Immature natural killer cell (primary cell): ENCODE results near the gene LMNTD2. TPM values are rescaled to one million over a fixed set of nuclear protein-coding genes. Genes with fewer than 3 reads are reported as not detected.

Experiments used
- DNase-seq, 3 donors: peaks; one replicate each; pipeline ENCODE4 v3.0.0; 2022; ENCODE audit warnings: mixed read lengths in 1 of 3
- H3K27ac Mint-ChIP-seq, 6 donors: one replicate each; pipeline ENCODE4 v1.8.0; 2020; ENCODE audit warnings: mixed read lengths in 6 of 6, mild to moderate bottlenecking in 5 of 6, inconsistent platforms in 4 of 6, moderate library complexity in 3 of 6
- H3K27me3 Mint-ChIP-seq, 3 donors: one replicate each; pipeline ENCODE4 v1.8.0; 2020 to 2021; ENCODE audit warnings: low read depth in 3 of 3, mild to moderate bottlenecking in 3 of 3, mixed read lengths in 3 of 3, moderate library complexity in 3 of 3, inconsistent platforms in 1 of 3
- H3K36me3 Mint-ChIP-seq, 3 donors: one replicate each; pipeline ENCODE4 v1.8.0; 2020; ENCODE audit warnings: mixed read lengths in 3 of 3, inconsistent platforms in 2 of 3, mild to moderate bottlenecking in 2 of 3
- H3K4me1 Mint-ChIP-seq, 2 donors: one replicate each; pipeline ENCODE4 v1.8.0; 2020; ENCODE audit warnings: inconsistent platforms in 2 of 2, mild to moderate bottlenecking in 2 of 2, mixed read lengths in 2 of 2, moderate library complexity in 1 of 2
- H3K4me3 Mint-ChIP-seq, 5 donors: one replicate each; pipeline ENCODE4 v1.8.0; 2020; ENCODE audit warnings: mild to moderate bottlenecking in 5 of 5, mixed read lengths in 5 of 5, inconsistent platforms in 3 of 5, moderate library complexity in 3 of 5
- H3K9me3 Mint-ChIP-seq, 6 donors: one replicate each; pipeline ENCODE4 v1.8.0; 2020; ENCODE audit warnings: mild to moderate bottlenecking in 6 of 6, mixed read lengths in 6 of 6, inconsistent platforms in 4 of 6, moderate library complexity in 3 of 6
- polyA plus RNA-seq, 3 donors: library from polyadenylated mRNA; unstranded; fragments of 300-500 nt; fragmentation: Illumina TruSeq; gene quantifications; one replicate each; pipeline ENCODE4 v1.2.3, GENCODE V29; 2021

LMNTD2 gene
- polyA plus RNA-seq, 3 donors from 2014 or later = 0.54 to 0.95 (median 0.66) TPM

DNA sequence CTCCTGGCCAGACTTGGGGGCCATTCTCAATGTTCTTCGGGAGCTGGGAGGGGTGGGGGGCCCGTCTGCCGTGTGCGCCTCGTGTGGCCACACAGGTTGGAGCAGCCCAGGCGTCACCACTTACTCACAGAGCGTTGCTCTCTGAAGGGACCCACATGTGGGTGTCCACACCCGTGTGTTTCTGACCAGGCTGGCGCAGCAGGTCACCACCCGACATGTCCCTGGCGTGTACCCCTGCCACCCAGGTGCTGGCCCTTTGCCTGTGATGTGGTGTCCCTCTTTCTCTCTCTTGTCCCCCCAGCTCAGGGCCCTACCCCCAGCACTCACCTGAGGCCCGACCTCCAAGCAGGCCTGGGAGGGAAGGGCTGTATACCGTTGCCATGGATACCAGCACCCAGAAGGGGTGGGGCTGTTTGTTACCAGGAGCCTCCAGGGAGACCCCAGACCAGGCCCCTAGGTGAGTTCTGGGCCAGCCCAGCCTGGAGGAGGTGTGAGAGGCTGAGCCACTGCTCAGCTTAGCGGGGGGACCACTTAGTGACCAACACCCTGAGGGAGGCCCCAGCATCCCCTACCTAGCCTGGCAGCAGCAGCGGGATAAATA is 1.4 kb downstream of the LMNTD2 start:
- no peaks in the 10 kb centered on the region for H3K36me3 Mint-ChIP-seq
- no peak for DNase-seq
- H3K4me1 Mint-ChIP-seq = peaks cover 6 to 13% of the 10 kb centered on the region in 2 donors
- H3K27me3 Mint-ChIP-seq = peaks cover 0 to 11% (median 6%) of the 10 kb centered on the region in 3 donors
- no peak overlapping the region for H3K27ac Mint-ChIP-seq
- H3K4me3 Mint-ChIP-seq = no peak overlapping the region
- no peaks in the 10 kb centered on the region for H3K9me3 Mint-ChIP-seq

- Mint-ChIP-seq H3K4me3 (no peak overlapping the region), H3K27ac (no peak overlapping the region), H3K27me3 (peaks cover 0 to 11% (median 6%) of the 10 kb centered on the region in 3 donors), H3K36me3 (no peaks in the 10 kb centered on the region), H3K4me1 (peaks cover 6 to 13% of the 10 kb centered on the region in 2 donors), H3K9me3 (no peaks in the 10 kb centered on the region)
- no peak for DNase-seq
Measured at GRCh38 chr11:558503-558902, 2.0 kb downstream of the LMNTD2 start.

DNA sequence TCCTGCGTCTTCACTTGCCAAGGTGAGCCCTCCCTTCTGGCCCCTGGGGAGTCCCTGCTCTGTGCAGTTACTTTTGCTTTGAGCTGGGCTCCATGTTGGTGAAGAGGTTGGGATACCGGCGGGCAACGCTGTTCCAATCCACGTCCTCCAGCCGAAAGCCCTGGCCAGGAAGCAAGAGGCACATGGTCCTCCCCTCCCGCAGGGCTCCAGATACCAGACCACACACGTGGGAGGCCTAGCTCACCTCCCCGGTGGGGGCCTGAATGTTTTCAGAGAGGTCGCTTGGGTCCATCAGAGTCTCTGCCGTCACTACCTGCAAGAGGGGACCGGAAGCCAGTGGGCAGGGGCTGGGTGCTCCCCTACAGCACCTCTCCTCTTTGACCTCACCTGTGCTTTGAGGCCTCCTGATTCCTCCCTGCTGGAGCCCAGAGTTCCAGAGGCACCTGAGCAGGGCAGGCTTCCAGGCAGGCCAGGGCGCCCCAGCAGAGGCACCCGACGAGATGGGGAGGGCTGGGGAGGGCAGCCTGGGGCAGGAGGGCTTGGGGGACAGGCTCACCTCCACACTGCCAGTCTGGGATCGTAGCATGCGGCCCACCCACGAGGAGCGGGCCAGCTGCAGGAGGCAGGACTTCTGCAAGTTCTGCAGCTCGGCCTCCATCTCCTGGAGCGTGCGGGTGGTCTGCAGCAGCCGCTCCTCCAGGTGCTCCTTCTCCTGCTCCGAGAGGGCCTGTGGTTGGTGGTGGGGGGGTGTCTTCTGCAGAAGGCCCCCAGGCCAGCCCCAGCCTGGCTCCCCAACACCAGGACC is 3.0 kb downstream of the LMNTD2 start:
- H3K27me3 Mint-ChIP-seq = peaks cover 0 to 11% (median 6%) of the 10 kb centered on the region in 3 donors
- H3K27ac Mint-ChIP-seq = no peak overlapping the region
- DNase-seq = no peak
- no peaks in the 10 kb centered on the region for H3K36me3 Mint-ChIP-seq
- peak overlapping the region in 2 of 5 donors; percentile 25 to 40 for H3K4me3 Mint-ChIP-seq
- no peaks in the 10 kb centered on the region for H3K9me3 Mint-ChIP-seq
- peaks cover 6 to 13% of the 10 kb centered on the region in 2 donors for H3K4me1 Mint-ChIP-seq

DNA sequence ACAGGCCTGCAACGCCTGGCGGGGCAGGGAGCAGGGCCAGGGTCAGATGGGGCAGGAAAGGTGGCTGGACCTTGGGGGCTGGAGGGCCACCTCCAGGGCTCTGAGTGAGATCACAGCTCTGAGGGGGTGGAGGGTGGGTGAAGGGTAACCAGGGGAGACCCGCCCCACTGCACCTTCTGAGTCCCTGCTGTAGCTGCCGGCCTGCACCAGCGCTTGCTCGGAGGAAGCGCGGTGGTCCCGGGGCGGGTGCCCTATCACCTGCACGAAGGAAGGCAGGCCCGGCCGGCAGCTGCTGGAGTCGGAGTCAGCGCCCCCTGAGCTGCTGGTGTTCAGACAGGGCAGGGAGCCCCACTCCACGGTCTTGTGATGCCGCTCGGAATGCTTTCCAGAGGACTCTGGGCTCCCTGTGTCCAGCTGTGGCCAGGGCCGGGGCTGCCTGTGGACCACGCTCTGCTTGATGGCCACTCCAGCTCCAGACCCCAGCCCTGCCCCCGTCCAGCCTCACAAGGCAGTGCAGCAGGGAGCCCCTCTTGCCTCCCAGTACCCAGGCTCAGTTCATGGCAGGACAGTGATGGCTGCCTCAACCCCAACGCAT is 3.8 kb downstream of the LMNTD2 start:
- H3K9me3 Mint-ChIP-seq = no peaks in the 10 kb centered on the region
- no peaks in the 10 kb centered on the region for H3K36me3 Mint-ChIP-seq
- no peak for DNase-seq
- H3K27ac Mint-ChIP-seq = no peak overlapping the region
- H3K27me3 Mint-ChIP-seq = peaks cover 0 to 11% (median 6%) of the 10 kb centered on the region in 3 donors
- H3K4me3 Mint-ChIP-seq = peak overlapping the region; percentile 30 to 62 (median 45)
- H3K4me1 Mint-ChIP-seq = peaks cover 6 to 12% of the 10 kb centered on the region in 2 donors

- Mint-ChIP-seq H3K4me3 (peak overlapping the region; percentile 30 to 62 (median 45)), H3K36me3 (no peaks in the 10 kb centered on the region)
- no peak for DNase-seq
Measured at GRCh38 chr11:555780-556661, 4.5 kb downstream of the LMNTD2 start.

DNA sequence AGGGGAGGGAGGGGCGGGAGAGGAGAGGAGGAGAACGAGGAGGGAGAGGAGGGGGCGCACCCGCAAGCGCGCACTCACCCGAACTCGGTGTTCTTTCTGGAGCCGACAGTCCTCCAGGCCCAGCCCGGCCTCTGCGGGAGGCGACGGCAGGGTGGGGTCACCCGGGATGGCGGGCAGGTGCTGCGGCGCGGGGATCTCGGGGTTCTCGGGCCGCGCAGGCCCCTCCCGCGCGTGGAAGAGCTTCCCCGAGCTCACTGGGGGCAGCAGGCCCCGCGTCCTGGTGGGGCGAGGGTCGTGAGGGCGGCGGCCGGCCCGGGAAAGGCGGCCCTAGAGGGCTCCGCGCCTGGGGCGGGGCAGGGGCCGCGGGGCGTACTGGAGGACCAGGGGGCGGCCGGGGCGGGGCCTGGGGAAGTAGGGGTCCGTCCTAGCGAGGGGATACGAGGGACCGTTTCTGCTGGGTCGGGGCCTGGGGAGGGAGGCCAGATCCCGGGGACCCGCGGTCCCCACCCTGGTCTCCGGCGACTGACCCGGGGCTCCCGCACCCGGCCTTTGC is 5.2 kb downstream of the LMNTD2 start:
- H3K4me3 Mint-ChIP-seq = no peak overlapping the region
- no peaks in the 10 kb centered on the region for H3K9me3 Mint-ChIP-seq
- H3K27ac Mint-ChIP-seq = no peak overlapping the region

More at GRCh38 chr11:555780-556661, 4.5 kb downstream of the LMNTD2 start:
- Mint-ChIP-seq H3K27ac (no peak overlapping the region), H3K9me3 (no peaks in the 10 kb centered on the region), H3K4me1 (peaks cover 6 to 7% of the 10 kb centered on the region in 2 donors), H3K27me3 (peaks cover 0 to 11% (median 6%) of the 10 kb centered on the region in 3 donors)

GRCh38 chr11:554428-555226 is 5.9 kb downstream of the LMNTD2 start:
- peaks cover under 1 to 2% of the 10 kb centered on the region in 2 donors for H3K4me1 Mint-ChIP-seq
- peaks cover 0 to 5% (median 0%) of the 10 kb centered on the region in 3 donors for H3K27me3 Mint-ChIP-seq
- H3K27ac Mint-ChIP-seq = no peak overlapping the region
- H3K4me3 Mint-ChIP-seq = peak overlapping the region in 4 of 5 donors; percentile 38 to 66 (median 48)
- no peaks in the 10 kb centered on the region for H3K36me3 Mint-ChIP-seq
- peak; percentile 76 to 78 (median 78) for DNase-seq
- H3K9me3 Mint-ChIP-seq = no peaks in the 10 kb centered on the region

More for the DNA sequence above, 5.2 kb downstream of the LMNTD2 start:
- H3K4me1 Mint-ChIP-seq = peaks cover 6 to 7% of the 10 kb centered on the region in 2 donors
- peaks cover 0 to 8% (median 6%) of the 10 kb centered on the region in 3 donors for H3K27me3 Mint-ChIP-seq
- no peak for DNase-seq
- H3K36me3 Mint-ChIP-seq = no peaks in the 10 kb centered on the region

DNA sequence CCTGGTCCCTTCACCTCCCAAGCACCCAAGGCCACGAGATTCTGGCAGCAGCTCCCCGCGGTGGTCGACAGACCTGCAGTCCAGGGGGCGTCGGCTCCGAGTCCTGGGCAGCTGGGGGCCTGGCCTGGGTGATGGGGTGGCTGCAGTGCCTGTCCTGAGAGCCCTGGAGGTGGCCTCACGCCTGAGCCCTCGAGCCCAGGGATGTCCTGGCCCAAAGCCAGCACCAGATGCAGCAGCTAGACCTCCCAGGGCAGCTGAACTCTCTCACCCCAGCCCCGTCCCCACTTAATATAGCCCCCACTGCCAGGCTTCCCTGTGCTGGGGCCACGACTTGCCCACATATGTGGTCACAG is 6.6 kb downstream of the LMNTD2 start:
- Mint-ChIP-seq H3K4me3 (no peak overlapping the region), H3K36me3 (no peaks in the 10 kb centered on the region), H3K4me1 (peaks cover 0 to 2% of the 10 kb centered on the region in 2 donors), H3K27me3 (peaks cover 0 to 5% (median 0%) of the 10 kb centered on the region in 3 donors), H3K27ac (no peak overlapping the region), H3K9me3 (no peaks in the 10 kb centered on the region)
- no peak for DNase-seq

GRCh38 chr11:553083-553987 is 7.2 kb downstream of the LMNTD2 start:
- no peaks in the 10 kb centered on the region for H3K36me3 Mint-ChIP-seq
- peaks cover 0 to 5% (median 0%) of the 10 kb centered on the region in 3 donors for H3K27me3 Mint-ChIP-seq
- H3K4me3 Mint-ChIP-seq = peak overlapping the region in 1 of 5 donors; percentile 27
- no peaks in the 10 kb centered on the region for H3K9me3 Mint-ChIP-seq
- H3K4me1 Mint-ChIP-seq = peaks cover 0 to 2% of the 10 kb centered on the region in 2 donors
- no peak overlapping the region for H3K27ac Mint-ChIP-seq
- DNase-seq = no peak

GRCh38 chr11:551596-551995 is 8.9 kb downstream of the LMNTD2 start:
- peaks cover 0 to 2% of the 10 kb centered on the region in 2 donors for H3K4me1 Mint-ChIP-seq
- H3K27ac Mint-ChIP-seq = no peak overlapping the region
- no peaks in the 10 kb centered on the region for H3K36me3 Mint-ChIP-seq
- H3K4me3 Mint-ChIP-seq = no peak overlapping the region
- peaks cover 0 to 2% (median 0%) of the 10 kb centered on the region in 3 donors for H3K27me3 Mint-ChIP-seq
- no peak for DNase-seq
- no peaks in the 10 kb centered on the region for H3K9me3 Mint-ChIP-seq

- Mint-ChIP-seq H3K9me3 (peaks cover 0 to 2% (median 0%) of the 10 kb centered on the region in 6 donors), H3K27ac (no peak overlapping the region), H3K4me1 (no peaks in the 10 kb centered on the region), H3K27me3 (no peaks in the 10 kb centered on the region), H3K4me3 (no peak overlapping the region), H3K36me3 (no peaks in the 10 kb centered on the region)
- DNase-seq = no peak
Measured at GRCh38 chr11:551131-551530, 9.4 kb downstream of the LMNTD2 start.

DNA sequence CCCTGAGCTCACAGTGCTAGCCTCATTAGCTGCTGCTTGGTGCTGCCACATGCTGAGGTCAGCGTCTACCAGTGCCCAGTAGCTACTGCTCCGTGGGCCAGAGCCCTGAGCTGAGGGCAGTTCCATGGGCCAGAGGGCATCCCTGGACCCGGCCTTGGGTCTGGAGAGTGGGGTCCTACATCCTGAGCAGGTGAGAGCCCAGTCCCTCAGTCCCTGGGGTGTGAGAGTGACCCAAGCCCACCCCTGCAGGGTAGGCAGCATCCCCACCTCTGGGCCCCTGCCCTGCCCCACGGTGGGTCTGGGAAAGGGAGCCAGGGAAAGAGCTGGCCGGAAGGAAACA is 9.8 kb downstream of the LMNTD2 start:
- H3K27me3 Mint-ChIP-seq = peaks cover 0 to under 1% (median 0%) of the 10 kb centered on the region in 3 donors
- H3K4me3 Mint-ChIP-seq = no peak overlapping the region
- H3K9me3 Mint-ChIP-seq = peaks cover 0 to 2% (median 0%) of the 10 kb centered on the region in 6 donors
- DNase-seq = no peak
- no peak overlapping the region for H3K27ac Mint-ChIP-seq
- H3K4me1 Mint-ChIP-seq = no peaks in the 10 kb centered on the region
- H3K36me3 Mint-ChIP-seq = no peaks in the 10 kb centered on the region
